HG02943 (cell line): ENCODE measurements around the gene PIM3.
A peak's percentile ranks its signal among the peaks of the same experiment; 100 is the strongest.

ENCODE experiments used
- ATAC-seq: cut with Tn5 transposase; IDR thresholded peaks from one replicate; pipeline ENCODE4 v1.9.1; 2021; ENCODE audit warnings: mild to moderate bottlenecking, low read depth, moderate library complexity; ENCODE audit not compliant: unreplicated experiment

PIM3 gene

GRCh38 chr22:49953680-49954344 lies 6.8 kb upstream of the PIM3 start:
- ATAC-seq: no peak

GRCh38 chr22:49954354-49954753 lies 6.2 kb upstream of the PIM3 start:
- ATAC-seq: no peak

GRCh38 chr22:49954991-49955580 lies 5.5 kb upstream of the PIM3 start:
- ATAC-seq: no peak

GRCh38 chr22:49955581-49956417 lies 4.8 kb upstream of the PIM3 start:
- ATAC-seq: no peak

GRCh38 chr22:49956418-49956770 lies 4.2 kb upstream of the PIM3 start:
- ATAC-seq: no peak

GRCh38 chr22:49956914-49957825 lies 3.4 kb upstream of the PIM3 start:
- no peak for ATAC-seq

GRCh38 chr22:49957826-49958365 lies 2.7 kb upstream of the PIM3 start:
- ATAC-seq: no peak

- no peak for ATAC-seq
These were observed 2.1 kb upstream of the PIM3 start for GRCh38 chr22:49958366-49958921.

GRCh38 chr22:49958931-49959781 lies 1.4 kb upstream of the PIM3 start:
- no peak for ATAC-seq

GRCh38 chr22:49959782-49960158 lies 802 bp upstream of the PIM3 start:
- peak; percentile 8 for ATAC-seq

- ATAC-seq: no peak
These were observed 531 bp downstream of the PIM3 start for GRCh38 chr22:49961005-49961600.

- ATAC-seq: no peak
These were observed 1.0 kb downstream of the PIM3 start for GRCh38 chr22:49961601-49962011.

- ATAC-seq: no peak
These were observed 1.6 kb downstream of the PIM3 start for GRCh38 chr22:49962012-49962750.

GRCh38 chr22:49962751-49963646 lies 2.4 kb downstream of the PIM3 start:
- no peak for ATAC-seq

GRCh38 chr22:49963647-49964026 lies 3.1 kb downstream of the PIM3 start:
- no peak for ATAC-seq

- ATAC-seq: no peak
These were observed 3.8 kb downstream of the PIM3 start for GRCh38 chr22:49964136-49965090.
